ENCODE results near the gene MAST3.
A peak's percentile ranks its signal among the peaks of the same experiment; 100 is the strongest.
"Not testable (repeated sequence)": the region's sequence is repeated elsewhere in the genome, so short reads cannot be mapped to it uniquely, and the experiment has no call there.

MAST3 gene

GRCh38 chr19:18141031-18141430, 43.5 kb downstream of the MAST3 start:
- no peak for DNase-seq

- DNase-seq: no peak
Observed at GRCh38 chr19:18143902-18144301, 46.3 kb downstream of the MAST3 start.

- DNase-seq: no peak
Observed at GRCh38 chr19:18144361-18144760, 46.8 kb downstream of the MAST3 start.

- DNase-seq: no peak
Observed at GRCh38 chr19:18144906-18145305, 47.3 kb downstream of the MAST3 start.

- no peak for DNase-seq
Observed at GRCh38 chr19:18145391-18145999, 47.9 kb downstream of the MAST3 start.

GRCh38 chr19:18147396-18147795, 49.8 kb downstream of the MAST3 start:
- no peak for DNase-seq

- no peak for DNase-seq
Observed at GRCh38 chr19:18149596-18149975, 52.0 kb downstream of the MAST3 start.

- no peak for DNase-seq
Observed at GRCh38 chr19:18150776-18151624, 53.4 kb downstream of the MAST3 start.

- peak; percentile 100 for DNase-seq
Observed at GRCh38 chr19:18152442-18152816, 54.9 kb downstream of the MAST3 start.

- peak; percentile 99 for DNase-seq
Observed at GRCh38 chr19:18152817-18153555, 55.4 kb downstream of the MAST3 start, which contains the start of gene PIK3R2. PIK3R2 (plus strand) TSS chr19:18153163; CDS start chr19:18155880, 2,717 bp downstream.

- DNase-seq: no peak
Observed at GRCh38 chr19:18153556-18154134, 56.1 kb downstream of the MAST3 start.

GRCh38 chr19:18155095-18156087, 57.8 kb downstream of the MAST3 start:
- no peak for DNase-seq

GRCh38 chr19:18156268-18156667, 58.7 kb downstream of the MAST3 start:
- DNase-seq: no peak

- no peak for DNase-seq
Observed at GRCh38 chr19:18156841-18157464, 59.4 kb downstream of the MAST3 start.

- no peak for DNase-seq
Observed at GRCh38 chr19:18157465-18158063, 60.0 kb downstream of the MAST3 start.

- DNase-seq: no peak
Observed at GRCh38 chr19:18158467-18158866, 60.9 kb downstream of the MAST3 start.

GRCh38 chr19:18159059-18159616, 61.6 kb downstream of the MAST3 start:
- DNase-seq: not testable (repeated sequence)

- DNase-seq: no peak
Observed at GRCh38 chr19:18159810-18160209, 62.2 kb downstream of the MAST3 start.

GRCh38 chr19:18160493-18160970, 63.0 kb downstream of the MAST3 start:
- no peak for DNase-seq

- no peak for DNase-seq
Observed at GRCh38 chr19:18160971-18161635, 63.5 kb downstream of the MAST3 start.
